Mesodermal cell (in vitro differentiated cells): Measurements from ENCODE around the gene CHN1.

Experiments used
- H3K27ac ChIP-seq: 2 replicates; pipeline ENCODE4 v1.7.0; 2013; ENCODE audit warnings: mild to moderate bottlenecking, low read depth, low read length, moderate library complexity; ENCODE audit not compliant: severe bottlenecking
- H3K36me3 ChIP-seq: 2 replicates; pipeline ENCODE4 v1.7.1; 2013; ENCODE audit warnings: mild to moderate bottlenecking, low read length, moderate library complexity; ENCODE audit not compliant: control insufficient read depth, insufficient read depth
- H3K4me1 ChIP-seq: one replicate; pipeline ENCODE4 v1.7.1; 2013; ENCODE audit warnings: mild to moderate bottlenecking, low read length; ENCODE audit not compliant: insufficient read depth, control insufficient read depth, poor library complexity, severe bottlenecking
- H3K4me3 ChIP-seq: 2 replicates; pipeline ENCODE4 v1.7.0; 2013; ENCODE audit warnings: low read length, control low read depth, mild to moderate bottlenecking; ENCODE audit not compliant: insufficient read depth, poor library complexity, severe bottlenecking; ENCODE audit errors: extremely low read depth
- H3K9me3 ChIP-seq: 2 replicates; pipeline ENCODE4 v1.7.1; 2013; ENCODE audit warnings: mild to moderate bottlenecking, low read length, moderate library complexity; ENCODE audit not compliant: control insufficient read depth
- whole genome bisulfite sequencing, 2 experiments: methylation state at CpG; one replicate each; pipeline ENCODE4 v1.1.5; 2013; ENCODE audit warnings: missing lambda C conversion rate in 2 of 2; ENCODE audit not compliant: insufficient coverage in 2 of 2; 5-methylcytosine and 5-hydroxymethylcytosine counted together

CHN1 gene

DNA sequence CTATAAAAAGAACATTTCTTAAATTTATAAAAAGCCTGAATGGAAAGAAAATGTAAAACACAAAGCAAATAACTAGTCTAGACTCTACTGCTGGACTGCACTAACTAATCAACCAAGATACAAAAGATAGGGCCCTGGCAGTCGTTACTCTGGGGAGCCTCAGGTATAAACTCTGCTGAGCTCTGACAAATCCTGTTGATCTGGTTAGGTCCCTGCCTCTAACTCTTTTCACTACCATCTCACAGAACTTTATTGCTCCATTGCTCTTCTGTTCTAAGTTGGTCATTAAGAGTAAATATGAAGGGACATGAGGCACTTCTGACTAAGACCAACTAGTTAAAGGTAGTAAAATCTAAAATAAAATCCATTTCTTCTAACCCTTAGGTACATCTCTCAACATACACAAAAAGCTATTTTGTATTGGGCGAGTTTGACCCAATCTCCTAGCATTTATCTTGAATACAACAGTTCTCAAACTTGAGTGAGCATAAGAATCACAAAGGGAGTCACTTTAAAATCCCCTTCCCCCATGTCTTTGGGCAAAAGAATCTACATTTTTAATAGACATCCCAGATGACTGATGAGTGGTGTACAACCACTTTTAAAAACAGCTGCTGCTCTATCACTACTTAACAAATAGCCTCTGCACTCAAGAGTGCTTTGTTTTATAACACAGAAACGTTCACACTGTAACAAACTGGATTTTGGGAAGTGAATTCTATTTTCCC is 2.5 kb downstream of the CHN1 start:
- peaks cover 9% of the 10 kb centered on the region for H3K4me1 ChIP-seq
- no peaks in the 10 kb centered on the region for H3K9me3 ChIP-seq
- no peak overlapping the region for H3K4me3 ChIP-seq
- WGBS, 2 experiments: 36 to 100% methylated on average over 1 to 2 of the region's 3 CpGs
- no peaks in the 10 kb centered on the region for H3K36me3 ChIP-seq
- no peak overlapping the region for H3K27ac ChIP-seq

DNA sequence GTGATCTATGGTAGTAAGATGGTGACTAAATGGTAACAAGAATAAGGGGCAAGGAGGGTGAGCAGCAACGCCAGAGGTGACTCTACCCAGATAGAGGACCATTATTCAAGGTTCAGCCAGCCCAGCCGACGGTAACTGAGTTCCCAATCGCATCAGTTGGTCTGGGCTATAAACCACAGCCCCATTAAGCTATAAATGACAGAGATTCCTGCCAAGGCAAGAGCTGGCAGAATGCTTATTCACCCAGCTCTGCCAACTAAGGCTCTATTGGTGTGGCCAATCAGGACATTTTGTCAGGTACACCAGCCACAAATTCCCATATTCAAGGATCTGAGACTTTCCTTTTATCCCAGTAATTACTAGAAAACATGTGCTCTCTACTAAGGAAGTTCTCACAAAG is 3.6 kb downstream of the CHN1 start:
- Histone ChIP-seq H3K27ac (no peak overlapping the region), H3K36me3 (no peaks in the 10 kb centered on the region), H3K4me1 (peaks cover 9% of the 10 kb centered on the region), H3K4me3 (no peak overlapping the region), H3K9me3 (no peaks in the 10 kb centered on the region)
- WGBS, 2 experiments: 90 to 100% methylated on average over 3 to 4 of the region's 4 CpGs

- Histone ChIP-seq H3K27ac (no peak overlapping the region), H3K4me1 (no peaks in the 10 kb centered on the region), H3K4me3 (no peak overlapping the region), H3K9me3 (no peaks in the 10 kb centered on the region), H3K36me3 (no peaks in the 10 kb centered on the region)
- 85 to 95% methylated on average over 3 of the region's 3 CpGs for whole genome bisulfite sequencing, 2 experiments
These were observed 8.1 kb downstream of the CHN1 start for GRCh38 chr2:174997110-174997509.

- Histone ChIP-seq H3K9me3 (no peaks in the 10 kb centered on the region), H3K4me1 (no peaks in the 10 kb centered on the region), H3K4me3 (no peak overlapping the region), H3K27ac (no peak overlapping the region), H3K36me3 (no peaks in the 10 kb centered on the region)
- 95 to 100% methylated on average over 2 of the region's 2 CpGs for WGBS, 2 experiments
These were observed 8.6 kb downstream of the CHN1 start for GRCh38 chr2:174996622-174997021.

DNA sequence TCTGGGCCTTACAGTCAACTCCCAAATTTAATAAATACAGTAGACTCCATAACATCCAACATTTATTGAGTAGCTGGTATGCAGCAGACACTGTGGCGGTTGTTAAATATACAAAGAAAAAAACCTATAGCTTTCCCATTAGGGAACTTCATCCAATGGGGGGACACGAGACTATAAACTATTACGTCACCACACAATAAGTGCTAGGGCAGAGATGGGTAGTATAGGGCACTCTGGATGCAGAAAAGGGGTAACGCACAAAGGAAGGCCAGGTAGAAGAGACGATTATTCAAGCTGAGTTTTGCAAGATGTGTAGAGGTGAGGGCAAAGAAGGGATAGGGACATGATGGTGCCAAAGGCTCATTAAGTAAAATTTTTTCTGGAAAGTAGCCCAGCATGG is 10.8 kb downstream of the CHN1 start:
- no peaks in the 10 kb centered on the region for H3K9me3 ChIP-seq
- WGBS, 2 experiments: 74 to 81% methylated on average over 2 to 3 of the region's 5 CpGs
- no peaks in the 10 kb centered on the region for H3K36me3 ChIP-seq
- no peak overlapping the region for H3K4me3 ChIP-seq
- H3K4me1 ChIP-seq: no peaks in the 10 kb centered on the region
- H3K27ac ChIP-seq: no peak overlapping the region

GRCh38 chr2:174992886-174993285 is 12.3 kb downstream of the CHN1 start:
- no peak overlapping the region for H3K27ac ChIP-seq
- 80 to 100% methylated on average over 1 of the region's 1 CpG for WGBS, 2 experiments
- no peaks in the 10 kb centered on the region for H3K4me1 ChIP-seq
- no peak overlapping the region for H3K4me3 ChIP-seq
- H3K9me3 ChIP-seq: no peaks in the 10 kb centered on the region
- no peaks in the 10 kb centered on the region for H3K36me3 ChIP-seq

DNA sequence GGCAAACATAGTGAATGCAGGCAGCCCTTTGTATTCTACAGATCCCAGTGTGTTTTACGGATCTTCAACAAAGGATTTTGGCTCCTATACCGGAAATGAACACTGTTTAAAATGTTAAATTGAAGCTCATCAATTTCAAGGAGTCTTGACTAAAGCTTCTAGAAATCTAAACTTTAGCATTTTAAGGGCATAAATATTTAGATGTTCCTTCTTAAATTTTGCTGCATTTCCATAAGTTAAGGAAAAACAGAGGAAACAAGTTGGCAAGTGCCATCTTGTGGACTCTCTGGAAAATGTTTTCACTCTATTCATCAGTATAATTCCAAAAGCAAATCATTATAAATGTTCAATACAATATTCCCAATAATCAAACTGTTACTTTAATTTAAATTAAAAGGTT is 19.6 kb downstream of the CHN1 start:
- H3K36me3 ChIP-seq: no peaks in the 10 kb centered on the region
- no peaks in the 10 kb centered on the region for H3K9me3 ChIP-seq
- no peak overlapping the region for H3K4me3 ChIP-seq
- no peaks in the 10 kb centered on the region for H3K4me1 ChIP-seq
- WGBS, 2 experiments: no CpG with 5 or more reads among the region's 2 CpGs
- H3K27ac ChIP-seq: no peak overlapping the region

GRCh38 chr2:174984561-174984960 is 20.6 kb downstream of the CHN1 start:
- Histone ChIP-seq H3K4me3 (no peak overlapping the region), H3K4me1 (no peaks in the 10 kb centered on the region), H3K36me3 (no peaks in the 10 kb centered on the region), H3K9me3 (no peaks in the 10 kb centered on the region), H3K27ac (no peak overlapping the region)
- WGBS, 2 experiments: 58 to 78% methylated on average over 2 of the region's 4 CpGs

DNA sequence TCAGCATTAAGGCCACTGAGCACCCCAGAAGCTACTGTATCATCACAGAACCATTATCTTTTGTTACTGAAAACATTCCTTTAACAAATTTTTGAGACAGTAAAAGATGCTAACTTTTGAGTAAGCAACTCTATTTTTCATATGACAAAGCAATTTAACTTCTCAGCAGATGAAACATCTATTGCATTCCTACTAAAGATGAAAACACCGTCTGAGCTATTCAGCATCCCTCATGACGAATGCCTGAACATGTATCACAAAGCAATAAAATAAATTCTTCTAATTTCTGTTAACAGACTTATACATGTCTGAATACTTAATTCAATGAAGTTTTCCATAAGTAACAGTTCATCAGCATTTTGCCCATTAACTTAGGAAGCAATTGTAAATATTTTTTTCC is 23.9 kb downstream of the CHN1 start:
- Histone ChIP-seq H3K9me3 (no peaks in the 10 kb centered on the region), H3K36me3 (no peaks in the 10 kb centered on the region), H3K4me1 (no peaks in the 10 kb centered on the region), H3K27ac (no peak overlapping the region), H3K4me3 (no peak overlapping the region)
- WGBS, 2 experiments: 90% methylated on average over 2 of the region's 2 CpGs; no CpG with 5 or more reads in 1 of the 2 experiments

DNA sequence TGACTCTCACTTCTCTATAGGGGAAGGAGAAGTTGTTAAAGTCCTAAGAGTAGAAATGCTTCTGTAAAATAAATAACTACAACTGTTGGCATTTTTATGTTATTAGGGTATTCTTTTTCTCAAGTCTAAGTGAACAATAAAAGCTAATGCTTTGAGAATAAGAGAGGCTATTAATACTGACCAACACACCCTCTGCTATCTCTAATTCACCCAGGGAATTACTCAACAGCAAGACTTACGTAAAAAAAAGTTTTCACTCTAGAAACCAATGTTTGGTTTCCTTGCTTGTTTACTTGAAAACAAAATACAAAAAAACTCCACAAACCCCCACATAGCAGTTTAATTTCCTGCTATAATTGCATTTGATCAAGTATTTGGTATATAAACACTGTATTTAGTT is 25.2 kb downstream of the CHN1 start:
- 80% methylated on average over 1 of the region's 1 CpG for WGBS, 2 experiments
- Histone ChIP-seq H3K9me3 (no peaks in the 10 kb centered on the region), H3K4me3 (no peak overlapping the region), H3K4me1 (no peaks in the 10 kb centered on the region), H3K36me3 (no peaks in the 10 kb centered on the region), H3K27ac (no peak overlapping the region)

- Histone ChIP-seq H3K36me3 (no peaks in the 10 kb centered on the region), H3K4me1 (peaks cover 13% of the 10 kb centered on the region), H3K9me3 (no peaks in the 10 kb centered on the region), H3K27ac (no peak overlapping the region), H3K4me3 (no peak overlapping the region)
- no CpG with 5 or more reads among the region's 2 CpGs for WGBS, 2 experiments
These were observed 27.8 kb downstream of the CHN1 start for GRCh38 chr2:174977364-174977763.
